Measurements from ENCODE around the gene CUL1. TPM values are rescaled to one million over a fixed set of nuclear protein-coding genes. Genes with fewer than 3 reads are reported as not detected.
"Not testable (repeated sequence)": the region's sequence is repeated elsewhere in the genome, so short reads cannot be mapped to it uniquely, and the experiment has no call there.

Gene CUL1
- total RNA-seq, 1 donor from 2014 or later, result 38.5 TPM

DNA sequence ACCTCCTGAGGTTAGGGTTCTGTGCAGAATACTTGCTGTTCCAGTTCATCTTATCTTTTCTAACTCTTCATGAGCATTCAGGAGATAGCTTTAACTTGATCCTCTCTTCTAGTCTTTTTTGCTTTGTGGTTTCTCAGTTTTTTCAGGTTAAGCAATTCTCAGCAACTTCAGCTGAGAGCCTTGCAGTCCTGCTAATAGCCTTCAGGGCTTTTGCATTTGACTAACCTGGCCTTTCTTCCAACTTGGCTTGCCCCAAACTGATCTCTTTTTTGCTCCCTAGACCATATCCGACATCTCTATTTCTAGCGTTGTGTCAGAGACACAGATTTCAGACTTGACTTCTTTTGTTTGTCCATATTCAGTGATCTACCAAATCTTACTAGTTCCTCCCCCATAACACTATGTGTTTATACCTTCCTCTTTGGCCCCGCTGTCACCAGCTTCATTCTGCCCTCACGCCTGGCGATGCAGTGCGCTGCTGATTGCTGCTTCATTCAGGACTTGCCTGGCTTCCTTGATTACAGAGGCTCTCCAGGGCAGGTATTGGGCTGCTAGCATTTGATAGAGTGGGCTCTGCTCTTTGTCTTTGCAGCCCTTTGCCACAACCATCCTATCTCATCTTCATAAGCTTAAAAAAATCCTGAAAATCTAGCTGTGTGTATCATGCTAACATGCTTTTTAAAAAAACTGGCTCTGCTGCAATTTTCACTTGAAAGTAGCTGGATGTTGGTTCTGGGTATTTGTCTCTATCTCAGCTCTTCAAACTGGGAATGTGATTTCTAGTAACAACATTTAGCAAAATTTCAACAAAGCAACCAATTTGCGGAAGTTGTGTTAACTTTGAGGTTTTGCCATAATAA lies 9.6 kb downstream of the CUL1 start:
- Histone ChIP-seq H3K9me3 (no peaks in the 10 kb centered on the region), H3K4me3 (no peak overlapping the region), H3K4me1 (peaks cover 93% of the 10 kb centered on the region), H3K27me3 (no peaks in the 10 kb centered on the region), H3K36me3 (no peaks in the 10 kb centered on the region), H3K27ac (no peak overlapping the region)
- DNase-seq (ENCODE audit: extremely low spot score in 2 of 2), result no peak
- TF ChIP-seq, protein P1, sequence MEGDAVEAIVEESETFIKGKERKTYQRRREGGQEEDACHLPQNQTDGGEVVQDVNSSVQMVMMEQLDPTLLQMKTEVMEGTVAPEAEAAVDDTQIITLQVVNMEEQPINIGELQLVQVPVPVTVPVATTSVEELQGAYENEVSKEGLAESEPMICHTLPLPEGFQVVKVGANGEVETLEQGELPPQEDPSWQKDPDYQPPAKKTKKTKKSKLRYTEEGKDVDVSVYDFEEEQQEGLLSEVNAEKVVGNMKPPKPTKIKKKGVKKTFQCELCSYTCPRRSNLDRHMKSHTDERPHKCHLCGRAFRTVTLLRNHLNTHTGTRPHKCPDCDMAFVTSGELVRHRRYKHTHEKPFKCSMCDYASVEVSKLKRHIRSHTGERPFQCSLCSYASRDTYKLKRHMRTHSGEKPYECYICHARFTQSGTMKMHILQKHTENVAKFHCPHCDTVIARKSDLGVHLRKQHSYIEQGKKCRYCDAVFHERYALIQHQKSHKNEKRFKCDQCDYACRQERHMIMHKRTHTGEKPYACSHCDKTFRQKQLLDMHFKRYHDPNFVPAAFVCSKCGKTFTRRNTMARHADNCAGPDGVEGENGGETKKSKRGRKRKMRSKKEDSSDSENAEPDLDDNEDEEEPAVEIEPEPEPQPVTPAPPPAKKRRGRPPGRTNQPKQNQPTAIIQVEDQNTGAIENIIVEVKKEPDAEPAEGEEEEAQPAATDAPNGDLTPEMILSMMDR (IDR thresholded peaks at IDR 0.05), result no peak
- no peak for TF ChIP-seq POLR2A (IDR thresholded peaks at IDR 0.05)
- no peak for TF ChIP-seq POLR2AphosphoS5 (IDR thresholded peaks at IDR 0.05; ENCODE audit: insufficient read depth in 1 of 2, low read depth in 1 of 2)
- intact Hi-C loops (cut with DNase I), result no loop called here

DNA sequence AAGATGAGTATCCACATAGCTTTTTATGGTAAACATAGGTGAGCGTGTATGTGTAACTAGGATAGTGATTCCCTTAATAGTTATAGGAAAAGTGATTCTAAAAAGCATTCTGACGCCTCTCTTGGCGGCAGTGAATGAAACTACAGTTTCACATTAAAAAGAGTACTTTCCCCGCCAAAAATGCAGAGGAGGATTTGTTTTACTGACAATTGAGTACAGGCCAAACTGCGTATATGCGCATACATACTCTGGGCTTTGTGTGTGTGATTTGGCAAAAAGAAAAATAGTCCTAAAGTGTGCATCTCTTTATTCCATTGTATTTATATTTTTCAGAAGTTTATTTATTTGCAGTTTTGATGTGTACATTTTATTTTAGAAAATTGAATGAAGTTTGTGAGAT lies 10.3 kb downstream of the CUL1 start:
- no peak for DNase-seq (ENCODE audit: extremely low spot score in 2 of 2)
- TF ChIP-seq, protein P1 (IDR thresholded peaks at IDR 0.05), result no peak
- TF ChIP-seq POLR2A (IDR thresholded peaks at IDR 0.05) (no peak), POLR2AphosphoS5 (IDR thresholded peaks at IDR 0.05; ENCODE audit: insufficient read depth in 1 of 2, low read depth in 1 of 2) (no peak)
- no peaks in the 10 kb centered on the region for H3K9me3 ChIP-seq
- no peak overlapping the region for H3K4me3 ChIP-seq
- intact Hi-C loops (cut with DNase I), result no loop called here
- no peak overlapping the region for H3K27ac ChIP-seq
- H3K36me3 ChIP-seq, result no peaks in the 10 kb centered on the region
- no peaks in the 10 kb centered on the region for H3K27me3 ChIP-seq
- H3K4me1 ChIP-seq, result peaks cover 93% of the 10 kb centered on the region

DNA sequence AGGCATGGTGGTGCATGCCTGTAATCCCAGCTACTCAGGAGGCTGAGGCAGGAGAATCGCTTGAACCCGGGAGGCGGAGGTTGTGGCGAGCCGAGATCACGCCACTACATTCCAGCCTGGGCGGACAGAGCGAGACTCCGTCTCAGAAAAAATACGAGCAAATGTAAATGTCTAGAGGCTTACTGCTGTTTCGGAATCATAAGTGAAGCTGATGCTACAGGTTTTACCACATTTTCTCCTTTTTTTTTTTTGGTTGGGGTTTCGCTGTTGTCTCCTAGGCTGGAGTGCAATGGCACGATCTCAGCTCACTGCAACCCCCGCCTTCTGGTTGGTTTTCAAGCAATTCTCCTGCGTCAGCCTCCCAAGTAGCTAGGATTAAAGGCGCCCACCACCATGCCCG lies 11.7 kb downstream of the CUL1 start:
- H3K27me3 ChIP-seq; H3K4me3 ChIP-seq; H3K36me3 ChIP-seq; intact Hi-C loops (cut with DNase I); H3K9me3 ChIP-seq; DNase-seq (ENCODE audit: extremely low spot score in 2 of 2); H3K27ac ChIP-seq: not testable (repeated sequence)
- H3K4me1 ChIP-seq, result peaks cover 93% of the 10 kb centered on the region

DNA sequence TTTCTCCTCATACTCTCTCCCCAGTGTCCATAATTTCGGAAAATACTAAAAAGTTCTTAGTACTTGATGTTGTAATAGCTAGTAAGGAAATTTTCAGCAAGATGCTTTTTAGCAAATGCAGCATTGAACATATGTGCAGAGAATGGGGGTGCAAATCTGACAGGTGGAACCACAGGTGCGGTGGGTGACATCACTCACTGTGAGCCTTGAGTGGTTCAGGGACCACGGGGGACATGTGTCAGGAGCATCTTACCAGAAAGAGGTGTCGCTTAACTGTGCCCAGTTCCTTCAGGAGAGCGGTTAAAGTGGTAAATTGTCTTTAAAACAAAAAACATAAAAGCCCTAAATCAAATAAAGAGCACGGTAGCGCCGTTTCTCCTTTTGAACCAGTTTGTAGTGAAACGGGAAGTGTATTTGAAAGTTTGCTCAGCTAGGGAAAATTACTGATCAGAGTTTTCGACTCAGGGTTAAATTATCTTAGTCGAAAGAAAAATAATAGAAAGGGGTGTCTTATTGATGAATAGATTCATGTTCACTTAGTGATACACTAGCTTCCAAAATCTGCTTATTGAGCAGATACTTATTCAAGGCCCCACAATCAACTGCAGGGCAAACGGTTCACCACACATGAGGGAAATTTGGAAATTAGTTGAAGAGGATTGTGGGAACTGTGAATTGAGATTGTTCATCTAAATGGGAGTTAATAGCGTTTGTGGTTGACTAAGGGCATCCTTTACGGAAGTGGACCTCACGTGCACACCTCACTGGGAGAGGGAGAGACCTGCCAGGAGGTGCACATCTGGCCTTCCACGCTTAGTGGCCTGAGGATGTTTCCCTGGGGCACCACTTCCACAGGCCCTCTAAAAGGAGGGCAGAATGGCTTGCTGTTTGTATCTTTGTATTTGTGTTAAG lies 12.7 kb downstream of the CUL1 start:
- no peak for TF ChIP-seq POLR2A (IDR thresholded peaks at IDR 0.05)
- TF ChIP-seq POLR2AphosphoS5 (IDR thresholded peaks at IDR 0.05; ENCODE audit: insufficient read depth in 1 of 2, low read depth in 1 of 2), result no peak
- TF ChIP-seq, protein P1 (IDR thresholded peaks at IDR 0.05), result no peak
- no peak overlapping the region for H3K27ac ChIP-seq
- H3K4me3 ChIP-seq, result no peak overlapping the region
- no peaks in the 10 kb centered on the region for H3K9me3 ChIP-seq
- H3K4me1 ChIP-seq, result peaks cover 84% of the 10 kb centered on the region
- intact Hi-C loops (cut with DNase I), result no loop called here
- no peaks in the 10 kb centered on the region for H3K27me3 ChIP-seq
- no peaks in the 10 kb centered on the region for H3K36me3 ChIP-seq
- no peak for DNase-seq (ENCODE audit: extremely low spot score in 2 of 2)

DNA sequence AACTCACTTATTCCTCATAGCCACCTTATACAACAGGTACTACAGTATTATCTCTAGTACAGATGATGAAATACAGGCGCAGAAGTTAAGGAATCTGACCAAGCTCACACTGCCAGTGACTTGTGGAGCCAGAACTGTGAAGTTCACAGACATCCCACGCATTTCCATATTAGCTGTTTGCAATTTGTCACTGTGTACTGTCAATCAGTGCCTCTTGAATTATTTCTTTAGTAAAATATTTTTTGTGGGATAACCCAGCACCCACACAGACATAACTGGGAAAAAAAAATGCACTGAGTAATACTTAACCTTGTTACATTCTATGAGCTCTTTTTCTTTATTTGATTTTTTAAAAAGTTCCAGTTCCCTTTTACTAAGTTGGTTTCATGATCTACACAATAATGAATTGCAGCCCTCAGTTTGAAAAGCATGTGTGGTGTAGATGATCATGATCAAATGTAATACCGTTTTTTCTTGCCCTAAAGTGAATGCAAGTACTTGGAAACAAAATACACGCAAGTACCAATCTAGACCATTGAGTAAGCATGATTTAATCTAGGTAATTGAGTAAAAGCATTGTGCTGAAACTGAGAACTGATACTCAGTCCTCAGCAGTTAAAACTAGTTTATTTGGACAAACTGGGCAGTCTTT lies 14.1 kb downstream of the CUL1 start:
- Histone ChIP-seq H3K27me3 (no peaks in the 10 kb centered on the region), H3K9me3 (no peaks in the 10 kb centered on the region), H3K4me1 (peaks cover 81% of the 10 kb centered on the region), H3K27ac (no peak overlapping the region), H3K4me3 (no peak overlapping the region), H3K36me3 (no peaks in the 10 kb centered on the region)
- intact Hi-C loops (cut with DNase I), result no loop called here
- DNase-seq (ENCODE audit: extremely low spot score in 2 of 2), result no peak
- TF ChIP-seq, protein P1 (IDR thresholded peaks at IDR 0.05), result no peak
- TF ChIP-seq POLR2A (IDR thresholded peaks at IDR 0.05), result no peak
- no peak for TF ChIP-seq POLR2AphosphoS5 (IDR thresholded peaks at IDR 0.05; ENCODE audit: insufficient read depth in 1 of 2, low read depth in 1 of 2)
